MM.1S (cell line): Measurements from ENCODE around the gene GFPT1.

Experiments
- EZH2 ChIP-seq: fragments of 300-600 bp; sonication (generic); optimal IDR thresholded peaks from 2 replicates; pipeline ENCODE3; 2017; ENCODE audit warnings: low read depth, mild to moderate bottlenecking, antibody characterized with exemption, low read length, mixed read lengths
- EZH2phosphoT487 ChIP-seq: fragments of 300-600 bp; sonication (generic); IDR thresholded peaks from 2 replicates; pipeline ENCODE4 v1.6.1; 2018; ENCODE audit warnings: antibody characterized with exemption, low read length
- TF ChIP-seq, protein P1 (sequence below): fragments of 300-600 bp; sonication (generic); IDR thresholded peaks from 2 replicates; pipeline ENCODE4 v1.5.1; 2016; ENCODE audit warnings: antibody characterized with exemption, low read length, mixed read lengths

- TF ChIP-seq EZH2phosphoT487, result no peak
- TF ChIP-seq, protein P1, sequence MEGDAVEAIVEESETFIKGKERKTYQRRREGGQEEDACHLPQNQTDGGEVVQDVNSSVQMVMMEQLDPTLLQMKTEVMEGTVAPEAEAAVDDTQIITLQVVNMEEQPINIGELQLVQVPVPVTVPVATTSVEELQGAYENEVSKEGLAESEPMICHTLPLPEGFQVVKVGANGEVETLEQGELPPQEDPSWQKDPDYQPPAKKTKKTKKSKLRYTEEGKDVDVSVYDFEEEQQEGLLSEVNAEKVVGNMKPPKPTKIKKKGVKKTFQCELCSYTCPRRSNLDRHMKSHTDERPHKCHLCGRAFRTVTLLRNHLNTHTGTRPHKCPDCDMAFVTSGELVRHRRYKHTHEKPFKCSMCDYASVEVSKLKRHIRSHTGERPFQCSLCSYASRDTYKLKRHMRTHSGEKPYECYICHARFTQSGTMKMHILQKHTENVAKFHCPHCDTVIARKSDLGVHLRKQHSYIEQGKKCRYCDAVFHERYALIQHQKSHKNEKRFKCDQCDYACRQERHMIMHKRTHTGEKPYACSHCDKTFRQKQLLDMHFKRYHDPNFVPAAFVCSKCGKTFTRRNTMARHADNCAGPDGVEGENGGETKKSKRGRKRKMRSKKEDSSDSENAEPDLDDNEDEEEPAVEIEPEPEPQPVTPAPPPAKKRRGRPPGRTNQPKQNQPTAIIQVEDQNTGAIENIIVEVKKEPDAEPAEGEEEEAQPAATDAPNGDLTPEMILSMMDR, result no peak
- TF ChIP-seq EZH2, result no peak
Observed at GRCh38 chr2:69369802-69370201, 17.2 kb downstream of the GFPT1 start.
